Right forelimb (tissue), 1 donor: Measurements from ENCODE around the gene PPP4R4.

ENCODE experiments used
- DNase-seq: peaks from one replicate; pipeline ENCODE4 v3.0.0-alpha.2; 2018

PPP4R4 gene

DNA sequence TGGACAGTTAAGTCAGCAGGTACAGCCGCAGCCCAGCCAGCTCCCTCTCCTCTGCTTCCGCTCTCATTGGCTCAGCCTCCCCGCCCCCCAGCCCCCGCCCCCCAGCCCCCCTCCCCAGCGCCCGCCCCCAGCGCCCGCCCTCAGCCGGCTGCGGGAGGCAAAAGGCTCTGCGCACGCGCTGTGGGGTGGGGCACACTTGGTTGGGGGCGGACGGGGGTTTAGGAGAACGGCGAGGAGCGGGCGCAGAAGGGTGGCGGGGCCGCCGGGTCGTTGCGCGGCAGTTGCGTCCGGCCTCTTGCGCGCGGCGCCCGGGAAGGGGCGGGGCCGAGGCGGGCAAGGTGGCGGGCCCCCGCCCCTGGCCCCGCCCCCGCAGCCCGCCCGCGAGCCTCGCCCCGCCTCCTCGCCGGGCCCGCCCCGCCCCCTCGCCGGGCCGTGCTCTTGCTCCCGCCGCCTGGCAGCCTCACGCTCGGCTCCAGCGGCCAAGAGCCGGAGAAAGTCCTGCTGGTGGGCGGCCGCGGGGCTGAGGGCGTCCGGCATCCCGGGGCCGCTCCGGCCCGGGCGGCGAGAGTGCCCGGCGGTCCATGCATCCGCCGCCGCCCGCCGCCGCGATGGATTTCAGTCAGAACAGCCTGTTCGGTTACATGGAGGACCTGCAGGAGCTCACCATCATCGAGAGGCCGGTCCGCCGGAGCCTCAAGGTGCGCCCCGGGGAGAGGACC is at the start of gene PPP4R4:
Gene PPP4R4 (plus strand): TSS at position 438 of the 719 bp plus-strand sequence. CDS start 144 bp downstream, at position 582.
- DNase-seq, result peak; percentile 90

DNA sequence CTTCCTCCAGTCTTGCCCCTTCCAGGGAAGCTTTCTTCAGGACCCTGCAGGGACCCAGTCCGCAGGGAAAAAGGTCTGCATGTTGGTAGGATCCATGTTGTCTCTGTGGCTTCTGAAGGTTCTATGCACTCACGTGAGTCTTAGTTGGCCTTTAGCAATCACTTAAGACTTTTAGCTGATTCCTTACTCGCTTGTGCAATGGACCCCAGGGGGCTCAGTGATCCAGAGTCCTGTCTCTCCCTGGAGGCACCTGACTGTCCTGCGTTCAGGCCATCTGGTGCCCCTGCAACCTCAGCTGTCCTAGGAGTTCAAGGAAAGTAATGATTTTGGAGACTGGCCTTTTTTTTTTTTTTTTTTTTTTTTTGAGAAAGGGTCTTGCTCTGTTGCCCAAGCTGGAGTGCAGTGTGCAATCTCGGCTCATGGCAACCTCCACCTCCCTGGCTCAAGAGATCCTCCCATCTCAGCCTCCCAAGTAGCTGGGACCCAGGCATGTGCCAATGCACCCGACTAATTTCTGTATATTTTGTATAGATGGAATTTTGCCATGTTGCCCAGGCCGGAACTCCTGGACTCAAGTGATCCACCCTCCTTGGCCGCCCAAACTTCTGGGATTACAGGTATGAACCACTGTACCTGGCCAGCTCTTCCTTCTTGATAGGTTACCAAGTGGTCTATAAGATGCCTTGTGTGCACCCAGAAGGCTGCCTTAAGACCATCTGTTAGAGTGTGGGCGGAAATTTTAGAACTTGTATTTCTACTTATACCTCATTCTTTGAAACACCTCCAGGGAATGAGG is 49.3 kb upstream of the PPP4R4 start:
- DNase-seq, result no peak

- DNase-seq, result no peak
Measured at GRCh38 chr14:94125659-94126418, 48.3 kb upstream of the PPP4R4 start.

DNA sequence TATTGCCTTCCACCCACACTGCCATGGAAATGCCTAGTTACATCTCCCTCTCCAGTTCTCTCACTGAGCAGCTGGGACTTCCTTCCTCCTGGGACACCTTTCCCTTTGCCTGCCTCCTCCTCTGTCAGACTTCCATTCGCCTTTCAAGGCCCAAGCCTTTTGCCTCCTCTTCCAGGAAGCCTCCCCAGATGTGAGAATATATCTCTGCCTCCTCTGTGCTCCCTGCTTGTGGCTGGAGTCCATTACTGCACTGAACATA is 47.8 kb upstream of the PPP4R4 start:
- DNase-seq, result no peak

DNA sequence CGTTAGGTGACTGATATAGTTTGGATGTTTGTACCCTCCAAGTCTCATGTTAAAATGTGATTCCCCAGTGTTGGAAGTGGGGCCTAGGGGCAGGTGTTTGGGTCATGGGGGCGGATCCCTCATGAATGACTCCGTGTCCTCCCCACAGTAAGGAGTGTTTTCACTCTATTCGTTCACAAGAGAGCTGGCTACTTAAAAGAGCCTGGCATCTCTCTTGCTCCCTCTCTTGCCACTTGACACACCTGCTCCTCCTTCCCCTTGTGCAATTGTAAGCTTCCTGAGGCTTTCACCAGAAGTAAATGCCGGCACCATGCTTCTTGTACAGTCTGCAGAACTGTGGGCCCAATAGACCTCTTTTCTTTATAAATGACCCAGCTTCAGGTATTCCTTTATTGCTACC is 47.3 kb upstream of the PPP4R4 start:
- DNase-seq, result no peak

- no peak for DNase-seq
Measured at GRCh38 chr14:94127330-94127729, 46.8 kb upstream of the PPP4R4 start.

DNA sequence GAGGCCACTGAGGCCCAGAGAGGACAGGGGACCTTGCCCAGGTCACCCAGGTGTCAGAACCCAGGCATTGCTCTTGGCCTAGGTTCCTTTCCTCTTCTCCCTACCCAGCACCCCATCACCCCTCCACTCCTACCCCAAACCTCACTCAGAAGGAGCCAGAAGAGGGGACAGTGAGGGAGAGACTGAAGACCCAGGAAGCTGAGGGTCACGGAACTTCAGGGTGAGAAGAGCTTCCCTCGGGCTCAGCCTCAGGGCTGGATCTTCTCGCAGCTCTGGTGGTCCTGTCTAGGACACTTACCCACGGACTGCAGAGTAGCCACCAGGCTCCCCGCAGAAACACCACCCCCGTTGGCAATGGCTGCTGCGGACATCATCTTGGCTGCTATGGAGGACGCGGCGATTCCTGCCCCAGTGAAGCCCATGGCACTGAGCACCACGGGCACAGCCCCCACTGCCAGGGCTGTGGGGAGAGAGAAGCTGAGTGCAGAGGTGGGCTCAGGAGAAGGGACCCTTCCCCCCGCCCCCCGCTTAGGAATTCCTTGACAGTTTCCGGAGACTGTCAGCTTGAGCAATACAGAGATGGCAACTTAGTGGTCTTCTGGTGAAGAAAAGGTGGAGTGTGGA is 45.8 kb upstream of the PPP4R4 start:
- DNase-seq, result no peak

DNA sequence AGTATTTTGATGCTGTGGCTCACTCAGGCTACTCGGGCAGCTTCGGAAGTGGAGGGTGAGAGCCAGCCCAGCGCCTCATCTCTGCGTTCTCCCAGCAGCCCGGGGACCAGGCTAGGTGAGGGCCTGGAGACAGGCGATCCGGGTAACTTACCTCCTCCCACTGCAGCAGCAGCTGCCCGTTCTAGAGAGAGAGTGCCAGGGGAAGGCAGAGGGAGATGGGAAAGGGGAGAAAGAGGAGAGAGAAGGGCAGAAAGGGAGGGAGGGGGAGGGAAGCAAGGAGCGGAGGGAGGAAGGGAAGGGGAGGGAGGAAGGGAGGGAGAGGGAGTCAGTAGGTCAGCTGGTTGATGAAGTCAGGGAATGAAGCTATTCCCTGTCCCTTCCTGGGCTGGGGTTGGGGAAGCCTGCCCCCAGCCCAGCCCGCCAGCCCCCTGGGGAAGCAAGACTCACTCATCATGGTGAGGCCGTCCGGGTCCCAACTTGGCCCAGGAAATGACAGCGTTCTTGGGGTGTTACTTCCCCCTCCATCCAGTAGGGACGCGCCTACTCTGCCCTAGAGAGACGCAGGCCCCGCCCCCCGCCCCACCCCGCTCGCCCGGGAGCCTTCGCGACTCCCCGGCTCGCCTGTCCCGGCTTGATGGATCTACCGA is 44.9 kb upstream of the PPP4R4 start, which contains the start of gene IFI27L2:
Gene IFI27L2 (minus strand): TSS at position 494 of the 647 bp plus-strand sequence. CDS start 40 bp downstream, at position 454.
- peak; percentile 84 for DNase-seq

DNA sequence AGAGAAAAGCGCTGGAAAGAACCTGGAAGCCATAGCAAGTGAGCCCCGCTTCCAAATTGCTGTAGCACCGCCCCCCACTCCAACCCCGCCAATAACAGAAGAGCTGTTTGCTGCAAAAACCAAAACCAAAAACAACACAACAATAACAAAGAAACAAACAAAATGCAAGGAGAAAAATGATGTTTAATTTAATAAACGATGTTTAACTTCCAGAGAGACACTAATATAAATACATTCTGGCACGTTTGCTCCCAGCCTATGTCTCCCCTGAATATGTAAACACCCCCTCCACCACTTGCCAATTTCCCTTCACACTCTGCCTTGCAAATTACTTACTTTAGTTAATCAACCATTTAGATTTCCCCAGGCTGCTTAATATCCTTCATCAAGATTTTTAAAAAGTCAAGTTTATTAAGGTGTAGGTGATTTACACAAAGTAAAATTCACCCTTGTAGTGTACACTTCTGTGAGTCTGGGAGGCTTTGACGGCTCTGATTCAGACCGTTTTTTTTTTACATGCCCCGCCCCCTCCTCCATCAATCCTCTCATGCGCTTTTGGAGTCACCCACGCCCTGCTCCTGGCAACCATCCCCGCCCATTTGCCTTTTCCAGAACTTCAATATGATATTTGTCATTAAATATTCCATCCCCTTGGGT is 44.2 kb upstream of the PPP4R4 start:
- no peak for DNase-seq

DNA sequence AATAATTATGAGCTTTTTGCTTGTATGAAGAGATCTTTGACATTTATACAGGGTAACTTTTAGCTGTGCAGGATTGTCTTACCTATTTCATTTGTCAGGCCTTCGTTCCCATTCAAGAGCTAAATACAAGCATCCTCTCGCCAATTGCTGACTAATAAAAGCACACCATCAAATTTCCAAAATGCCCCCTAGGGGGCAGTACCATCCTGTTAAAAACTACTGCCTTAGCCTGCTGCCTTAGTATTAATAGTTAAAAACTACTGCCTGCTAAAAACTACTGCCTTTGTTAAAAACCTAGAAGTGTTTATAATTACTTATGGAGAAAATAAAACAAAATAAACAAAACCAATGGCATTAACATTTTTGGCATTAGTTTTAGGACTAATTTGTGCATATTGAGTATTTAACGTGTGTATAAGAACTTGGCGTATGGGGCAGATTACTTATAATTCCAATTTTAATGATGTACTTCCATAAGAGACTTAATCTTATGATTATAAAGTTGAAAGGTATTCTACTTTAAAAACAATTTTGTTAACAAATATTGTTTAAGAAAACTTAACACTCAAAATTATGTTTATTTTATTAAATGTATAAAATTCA is 41.7 kb upstream of the PPP4R4 start:
- DNase-seq, result no peak

- no peak for DNase-seq
Measured at GRCh38 chr14:94135476-94135875, 38.6 kb upstream of the PPP4R4 start.

DNA sequence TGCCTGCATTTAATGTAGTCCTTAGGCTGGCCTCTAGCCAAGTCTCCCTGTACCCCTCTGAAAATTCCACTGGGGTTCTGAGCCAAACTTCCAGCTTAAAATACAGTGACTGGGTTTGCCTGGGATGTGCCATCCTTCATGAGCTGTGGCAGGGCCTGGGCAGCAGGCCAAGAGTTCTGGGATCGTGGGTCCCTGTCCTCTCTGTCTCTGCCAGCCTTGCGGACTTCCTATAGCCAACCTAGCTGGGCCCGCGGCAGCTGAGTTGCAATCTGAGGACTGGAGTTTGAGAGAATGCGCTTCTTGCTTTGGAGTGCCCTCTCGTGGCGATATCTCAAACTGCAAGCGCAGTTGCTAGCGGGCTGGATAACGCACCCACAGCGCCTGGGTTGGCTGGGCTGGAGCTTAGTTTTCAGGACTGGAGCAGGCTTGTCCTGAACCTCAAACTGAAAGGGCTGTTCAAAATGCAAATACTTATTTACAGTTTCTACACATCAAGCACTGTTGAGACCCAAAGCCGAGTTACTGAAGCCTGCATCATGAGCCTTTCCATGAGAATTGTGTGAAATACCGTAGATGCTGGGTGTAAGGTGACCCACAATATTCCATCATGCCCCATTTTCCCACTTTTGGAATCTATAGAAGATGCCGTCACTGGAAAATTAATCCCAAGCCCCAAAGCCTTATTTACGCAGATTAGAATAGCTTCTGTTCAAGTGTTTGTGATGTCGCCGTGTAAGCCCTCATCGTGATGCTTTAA is 37.4 kb upstream of the PPP4R4 start:
- DNase-seq, result peak; percentile 87

GRCh38 chr14:94138251-94138650 is 35.9 kb upstream of the PPP4R4 start:
- DNase-seq, result no peak

DNA sequence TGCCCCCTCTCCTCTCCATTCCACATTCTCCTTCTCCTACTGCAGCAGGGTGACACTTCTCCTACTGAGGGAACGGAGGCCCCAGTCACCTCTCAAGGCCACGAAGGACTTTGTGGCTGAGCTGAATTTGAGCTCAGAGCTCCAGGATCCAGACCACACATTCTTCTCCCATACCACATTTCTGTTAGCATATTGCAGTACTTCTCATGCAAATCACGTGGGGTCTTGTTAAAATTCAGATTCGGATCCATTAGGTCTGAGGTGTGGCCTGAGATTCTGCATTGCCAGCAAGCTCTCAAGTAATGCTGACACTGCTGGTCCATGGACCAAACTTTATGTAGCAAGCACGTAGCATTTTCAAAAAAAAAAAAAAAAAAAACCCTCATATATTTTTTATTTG is 35.1 kb upstream of the PPP4R4 start:
- DNase-seq, result no peak

GRCh38 chr14:94139421-94139820 is 34.7 kb upstream of the PPP4R4 start:
- DNase-seq, result no peak

GRCh38 chr14:94142247-94142646 is 31.9 kb upstream of the PPP4R4 start:
- DNase-seq, result no peak

DNA sequence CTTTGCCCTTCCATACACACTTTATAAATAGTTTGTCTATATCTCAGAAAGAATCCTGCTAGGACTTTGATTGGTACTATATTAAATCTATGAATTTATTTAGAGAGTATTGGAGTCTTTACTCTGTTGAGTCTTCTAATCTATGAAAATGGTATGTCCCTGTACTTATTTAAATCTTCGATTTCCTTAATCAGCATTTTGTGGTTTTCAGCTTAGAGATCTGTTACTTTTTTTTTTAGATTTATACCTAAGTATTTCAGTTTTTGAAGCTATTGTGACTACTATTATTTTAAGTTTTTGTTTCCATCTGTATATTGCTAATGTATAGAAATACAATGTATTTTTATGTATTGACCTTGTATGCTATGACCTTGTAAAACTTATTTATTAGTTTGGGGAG is 31.3 kb upstream of the PPP4R4 start:
- DNase-seq, result no peak

GRCh38 chr14:94143239-94143638 is 30.9 kb upstream of the PPP4R4 start:
- no peak for DNase-seq

GRCh38 chr14:94143711-94144110 is 30.4 kb upstream of the PPP4R4 start:
- no peak for DNase-seq

DNA sequence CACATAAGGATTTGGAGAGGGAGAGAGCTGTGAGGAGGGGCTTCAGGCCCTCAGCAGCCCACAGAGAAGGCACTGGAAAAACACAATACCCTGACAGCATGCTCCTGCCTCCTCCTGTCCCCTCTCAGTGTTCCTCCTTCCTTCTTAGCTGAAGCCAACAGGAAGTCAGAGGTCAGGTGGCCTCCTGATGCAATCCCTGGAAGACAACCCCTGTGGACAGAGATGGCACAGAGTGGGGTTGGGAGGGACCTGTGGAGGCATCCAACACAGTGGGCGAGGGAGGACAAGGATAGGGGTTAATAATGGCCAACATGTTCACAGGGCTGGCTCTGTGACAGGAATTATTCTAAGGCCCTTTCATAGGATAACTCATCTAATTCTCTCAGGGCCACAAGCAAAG is 29.4 kb upstream of the PPP4R4 start:
- DNase-seq, result no peak
